NCI-H2171 (cell line): ENCODE results near the gene GJA1.
"Not testable (repeated sequence)": the region's sequence is repeated elsewhere in the genome, so short reads cannot be mapped to it uniquely, and the experiment has no call there.

Source experiments
- DNase-seq: peaks from one replicate; lab custom pipeline; 2025; lab: John Stamatoyannopoulos, UW

The GJA1 gene

GRCh38 chr6:121437851-121438651, 2.6 kb downstream of the GJA1 start:
- DNase-seq, result no peak

GRCh38 chr6:121438869-121439268, 3.4 kb downstream of the GJA1 start:
- DNase-seq, result no peak

GRCh38 chr6:121439475-121439874, 4.0 kb downstream of the GJA1 start:
- no peak for DNase-seq

- DNase-seq, result no peak
Measured at GRCh38 chr6:121439926-121440325, 4.5 kb downstream of the GJA1 start.

GRCh38 chr6:121441477-121441876, 6.0 kb downstream of the GJA1 start:
- no peak for DNase-seq

- DNase-seq, result no peak
Measured at GRCh38 chr6:121442576-121442975, 7.1 kb downstream of the GJA1 start.

GRCh38 chr6:121443971-121444541, 8.6 kb downstream of the GJA1 start:
- DNase-seq, result no peak

GRCh38 chr6:121446705-121447104, 11.3 kb downstream of the GJA1 start:
- not testable (repeated sequence) for DNase-seq

- not testable (repeated sequence) for DNase-seq
Measured at GRCh38 chr6:121447746-121448145, 12.3 kb downstream of the GJA1 start.

GRCh38 chr6:121448528-121448927, 13.1 kb downstream of the GJA1 start:
- not testable (repeated sequence) for DNase-seq

- no peak for DNase-seq
Measured at GRCh38 chr6:121449331-121449730, 13.9 kb downstream of the GJA1 start.

GRCh38 chr6:121450242-121450641, 14.8 kb downstream of the GJA1 start:
- DNase-seq, result no peak

- DNase-seq, result no peak
Measured at GRCh38 chr6:121451250-121451649, 15.8 kb downstream of the GJA1 start.

- DNase-seq, result no peak
Measured at GRCh38 chr6:121453191-121453590, 17.7 kb downstream of the GJA1 start.

- no peak for DNase-seq
Measured at GRCh38 chr6:121460170-121460569, 24.7 kb downstream of the GJA1 start.

- DNase-seq, result no peak
Measured at GRCh38 chr6:121463087-121463486, 27.6 kb downstream of the GJA1 start.

GRCh38 chr6:121465101-121465500, 29.7 kb downstream of the GJA1 start:
- no peak for DNase-seq

GRCh38 chr6:121479486-121480098, 44.1 kb downstream of the GJA1 start:
- DNase-seq, result no peak

GRCh38 chr6:121480099-121480713, 44.8 kb downstream of the GJA1 start:
- DNase-seq, result no peak

- DNase-seq, result no peak
Measured at GRCh38 chr6:121482004-121482693, 46.7 kb downstream of the GJA1 start.

- DNase-seq, result no peak
Measured at GRCh38 chr6:121482751-121483150, 47.3 kb downstream of the GJA1 start.

GRCh38 chr6:121485359-121485811, 49.9 kb downstream of the GJA1 start:
- no peak for DNase-seq
